ENCODE measurements around the gene RAB27A.

Gene RAB27A

GRCh38 chr15:55230953-55231352 lies 58.7 kb downstream of the RAB27A start:
- Histone ChIP-seq H4K20me1 (ENCODE audit: control insufficient read depth, insufficient read depth, low read depth, low read length) (no peaks in the 10 kb centered on the region), H3K9me3 (ENCODE audit: control insufficient read depth, insufficient read depth, low read length) (no peaks in the 10 kb centered on the region), H3K79me2 (ENCODE audit: control insufficient read depth, low read length) (no peaks in the 10 kb centered on the region), H3K36me3 (ENCODE audit: control insufficient read depth, low read length) (no peaks in the 10 kb centered on the region), H3K4me1 (ENCODE audit: control insufficient read depth, low read length) (no peaks in the 10 kb centered on the region), H3K27ac (ENCODE audit: low read depth, low read length) (no peak overlapping the region), H3K27me3 (ENCODE audit: control insufficient read depth, low read length) (no peaks in the 10 kb centered on the region), H3F3A (ENCODE audit: control insufficient read depth, insufficient read depth) (no peaks in the 10 kb centered on the region), H3K4me2 (ENCODE audit: low read length) (no peak overlapping the region), H3K4me3 (ENCODE audit: low read length) (no peak overlapping the region), H3K9me2 (replicated peaks; ENCODE audit: control insufficient read depth, low read length) (no peaks in the 10 kb centered on the region)
- TF ChIP-seq EZH2phosphoT487 (IDR thresholded peaks at IDR 0.05; ENCODE audit: borderline replicate concordance, low read length): no peak
- no peak for TF ChIP-seq CTCF (IDR thresholded peaks at IDR 0.05; ENCODE audit: low read depth, low read length, poor library complexity, severe bottlenecking)

GRCh38 chr15:55230051-55230670 lies 59.5 kb downstream of the RAB27A start:
- Histone ChIP-seq H3K79me2 (ENCODE audit: control insufficient read depth, low read length) (no peaks in the 10 kb centered on the region), H3K4me3 (ENCODE audit: low read length) (no peak overlapping the region), H3K9me3 (ENCODE audit: control insufficient read depth, insufficient read depth, low read length) (no peaks in the 10 kb centered on the region), H3K27me3 (ENCODE audit: control insufficient read depth, low read length) (no peaks in the 10 kb centered on the region), H3K9me2 (replicated peaks; ENCODE audit: control insufficient read depth, low read length) (no peaks in the 10 kb centered on the region), H4K20me1 (ENCODE audit: control insufficient read depth, insufficient read depth, low read depth, low read length) (no peaks in the 10 kb centered on the region), H3K27ac (ENCODE audit: low read depth, low read length) (no peak overlapping the region), H3K4me1 (ENCODE audit: control insufficient read depth, low read length) (no peaks in the 10 kb centered on the region), H3K4me2 (ENCODE audit: low read length) (no peak overlapping the region), H3K36me3 (ENCODE audit: control insufficient read depth, low read length) (no peaks in the 10 kb centered on the region), H3F3A (ENCODE audit: control insufficient read depth, insufficient read depth) (no peaks in the 10 kb centered on the region)
- no peak for TF ChIP-seq CTCF (IDR thresholded peaks at IDR 0.05; ENCODE audit: low read depth, low read length, poor library complexity, severe bottlenecking)
- no peak for TF ChIP-seq EZH2phosphoT487 (IDR thresholded peaks at IDR 0.05; ENCODE audit: borderline replicate concordance, low read length)

- Histone ChIP-seq H3K9me3 (ENCODE audit: control insufficient read depth, insufficient read depth, low read length) (no peaks in the 10 kb centered on the region), H3K79me2 (ENCODE audit: control insufficient read depth, low read length) (no peaks in the 10 kb centered on the region), H3K4me1 (ENCODE audit: control insufficient read depth, low read length) (peaks cover 22% of the 10 kb centered on the region), H4K20me1 (ENCODE audit: control insufficient read depth, insufficient read depth, low read depth, low read length) (no peaks in the 10 kb centered on the region), H3K36me3 (ENCODE audit: control insufficient read depth, low read length) (no peaks in the 10 kb centered on the region), H3K27me3 (ENCODE audit: control insufficient read depth, low read length) (no peaks in the 10 kb centered on the region), H3K27ac (ENCODE audit: low read depth, low read length) (no peak overlapping the region), H3K4me3 (ENCODE audit: low read length) (no peak overlapping the region), H3K4me2 (ENCODE audit: low read length) (no peak overlapping the region), H3K9me2 (replicated peaks; ENCODE audit: control insufficient read depth, low read length) (no peaks in the 10 kb centered on the region), H3F3A (ENCODE audit: control insufficient read depth, insufficient read depth) (no peaks in the 10 kb centered on the region)
- TF ChIP-seq EZH2phosphoT487 (IDR thresholded peaks at IDR 0.05; ENCODE audit: borderline replicate concordance, low read length): no peak
- TF ChIP-seq CTCF (IDR thresholded peaks at IDR 0.05; ENCODE audit: low read depth, low read length, poor library complexity, severe bottlenecking): no peak
These were observed 63.5 kb downstream of the RAB27A start for GRCh38 chr15:55226127-55226526.
